Right lobe of liver (tissue), 4 donors: Measurements from ENCODE around the gene LRRC43.

Experiments used
- CTCF ChIP-seq, 4 donors: fragments of 200-600 bp in 3 of 4; fragments of 450-650 bp in 1 of 4; IDR thresholded peaks; one replicate each; pipeline versions ENCODE4 v1.5.1 to v1.8.0; 2016 to 2022; ENCODE audit warnings: antibody characterized with exemption in 4 of 4, mild to moderate bottlenecking in 2 of 4
- POLR2A ChIP-seq: fragments of 450-650 bp; IDR thresholded peaks from one replicate; pipeline ENCODE4 v1.6.1; 2017; ENCODE audit warnings: antibody characterized with exemption, mild to moderate bottlenecking
- donor health status: DM: no; HTN: no; CAD: no.
- donor health status: DM: no; HTN: no; CAD: no.
- donor health status: DM: no; HTN: yes; CAD: no.

- no peak for TF ChIP-seq CTCF (IDR thresholded peaks at IDR 0.05)
- no peak for TF ChIP-seq POLR2A
Measured at GRCh38 chr12:122250536-122250935, 67.6 kb downstream of the LRRC43 start.
